ENCODE data around the gene TMEM132D.

TMEM132D gene

DNA sequence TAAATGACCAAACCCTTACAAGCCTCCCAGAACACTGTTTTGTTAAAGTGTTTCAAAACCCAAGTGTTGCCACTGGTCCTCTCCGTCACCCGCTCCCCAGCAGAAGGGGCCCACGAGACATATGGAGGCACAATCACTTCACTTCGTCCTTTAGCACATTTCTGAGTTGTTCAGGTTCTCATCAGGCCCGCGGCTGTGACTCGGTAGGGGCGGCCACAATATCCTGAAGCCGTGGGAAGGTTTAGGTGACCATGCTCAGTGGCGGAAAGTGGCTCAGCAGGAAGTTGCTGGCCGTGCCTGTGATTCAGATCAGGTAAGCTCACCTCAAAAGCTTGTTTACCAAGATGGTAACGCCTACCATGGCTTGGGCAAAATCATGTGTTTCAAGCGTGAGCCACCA lies 823.0 kb downstream of the TMEM132D start:
- no peak overlapping the region for H3K4me3 ChIP-seq (replicated peaks; ENCODE audit: low read depth, low read length)
- TF ChIP-seq, protein P1, sequence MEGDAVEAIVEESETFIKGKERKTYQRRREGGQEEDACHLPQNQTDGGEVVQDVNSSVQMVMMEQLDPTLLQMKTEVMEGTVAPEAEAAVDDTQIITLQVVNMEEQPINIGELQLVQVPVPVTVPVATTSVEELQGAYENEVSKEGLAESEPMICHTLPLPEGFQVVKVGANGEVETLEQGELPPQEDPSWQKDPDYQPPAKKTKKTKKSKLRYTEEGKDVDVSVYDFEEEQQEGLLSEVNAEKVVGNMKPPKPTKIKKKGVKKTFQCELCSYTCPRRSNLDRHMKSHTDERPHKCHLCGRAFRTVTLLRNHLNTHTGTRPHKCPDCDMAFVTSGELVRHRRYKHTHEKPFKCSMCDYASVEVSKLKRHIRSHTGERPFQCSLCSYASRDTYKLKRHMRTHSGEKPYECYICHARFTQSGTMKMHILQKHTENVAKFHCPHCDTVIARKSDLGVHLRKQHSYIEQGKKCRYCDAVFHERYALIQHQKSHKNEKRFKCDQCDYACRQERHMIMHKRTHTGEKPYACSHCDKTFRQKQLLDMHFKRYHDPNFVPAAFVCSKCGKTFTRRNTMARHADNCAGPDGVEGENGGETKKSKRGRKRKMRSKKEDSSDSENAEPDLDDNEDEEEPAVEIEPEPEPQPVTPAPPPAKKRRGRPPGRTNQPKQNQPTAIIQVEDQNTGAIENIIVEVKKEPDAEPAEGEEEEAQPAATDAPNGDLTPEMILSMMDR (IDR thresholded peaks at IDR 0.05; ENCODE audit: insufficient read depth, low read length, poor library complexity, severe bottlenecking) = no peak
- DNase-seq (ENCODE audit: extremely low read depth, insufficient read length) = no peak
- no peaks in the 10 kb centered on the region for H3K36me3 ChIP-seq (ENCODE audit: control insufficient read depth, insufficient read depth, low read length)
- H3K27me3 ChIP-seq (replicated peaks; ENCODE audit: control insufficient read depth, insufficient read depth, low read length) = no peaks in the 10 kb centered on the region

DNA sequence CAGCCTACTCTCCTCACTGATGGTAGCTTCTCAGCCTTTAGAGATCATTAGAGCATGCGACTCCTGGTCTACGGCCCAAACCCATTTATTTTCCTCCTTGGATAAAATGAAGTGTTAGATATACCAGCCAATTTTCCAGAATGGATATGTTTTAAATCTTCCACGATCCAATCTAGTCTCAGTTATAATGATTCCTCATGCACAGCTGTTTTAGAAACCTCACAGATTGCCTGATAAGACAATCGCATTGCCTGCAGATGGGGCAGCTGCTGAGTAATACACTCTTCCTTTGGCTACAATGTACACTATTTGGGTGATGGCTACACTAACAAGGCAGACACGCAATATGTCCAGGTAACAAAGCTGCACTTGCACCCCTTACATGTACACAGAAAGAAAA lies 823.4 kb downstream of the TMEM132D start:
- no peak for DNase-seq (ENCODE audit: extremely low read depth, insufficient read length)
- H3K36me3 ChIP-seq (ENCODE audit: control insufficient read depth, insufficient read depth, low read length) = no peaks in the 10 kb centered on the region
- H3K4me3 ChIP-seq (replicated peaks; ENCODE audit: low read depth, low read length) = no peak overlapping the region
- TF ChIP-seq, protein P1 (IDR thresholded peaks at IDR 0.05; ENCODE audit: insufficient read depth, low read length, poor library complexity, severe bottlenecking) = no peak
- no peaks in the 10 kb centered on the region for H3K27me3 ChIP-seq (replicated peaks; ENCODE audit: control insufficient read depth, insufficient read depth, low read length)

DNA sequence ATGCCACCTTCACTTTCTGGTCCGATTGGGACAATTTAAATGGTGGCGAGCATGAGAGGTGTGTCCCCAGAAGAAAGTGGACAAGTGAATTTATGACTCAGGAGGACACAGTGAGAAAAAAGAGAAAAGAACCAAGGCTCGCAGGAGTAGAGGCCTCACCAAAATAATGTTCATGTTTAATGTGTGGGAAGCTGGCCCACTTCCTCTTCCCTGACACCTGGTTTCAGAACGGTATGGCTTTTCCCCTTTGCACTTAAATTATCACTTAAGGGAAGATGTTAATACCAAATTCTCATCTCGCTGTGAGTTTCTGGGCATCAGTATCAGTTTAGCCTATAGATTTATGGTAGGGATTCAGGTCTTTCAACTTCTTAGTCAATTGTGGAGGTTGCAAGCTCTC lies 824.1 kb downstream of the TMEM132D start:
- DNase-seq (ENCODE audit: extremely low read depth, insufficient read length) = no peak
- no peaks in the 10 kb centered on the region for H3K36me3 ChIP-seq (ENCODE audit: control insufficient read depth, insufficient read depth, low read length)
- TF ChIP-seq, protein P1 (IDR thresholded peaks at IDR 0.05; ENCODE audit: insufficient read depth, low read length, poor library complexity, severe bottlenecking) = no peak
- no peaks in the 10 kb centered on the region for H3K27me3 ChIP-seq (replicated peaks; ENCODE audit: control insufficient read depth, insufficient read depth, low read length)
- H3K4me3 ChIP-seq (replicated peaks; ENCODE audit: low read depth, low read length) = no peak overlapping the region

DNA sequence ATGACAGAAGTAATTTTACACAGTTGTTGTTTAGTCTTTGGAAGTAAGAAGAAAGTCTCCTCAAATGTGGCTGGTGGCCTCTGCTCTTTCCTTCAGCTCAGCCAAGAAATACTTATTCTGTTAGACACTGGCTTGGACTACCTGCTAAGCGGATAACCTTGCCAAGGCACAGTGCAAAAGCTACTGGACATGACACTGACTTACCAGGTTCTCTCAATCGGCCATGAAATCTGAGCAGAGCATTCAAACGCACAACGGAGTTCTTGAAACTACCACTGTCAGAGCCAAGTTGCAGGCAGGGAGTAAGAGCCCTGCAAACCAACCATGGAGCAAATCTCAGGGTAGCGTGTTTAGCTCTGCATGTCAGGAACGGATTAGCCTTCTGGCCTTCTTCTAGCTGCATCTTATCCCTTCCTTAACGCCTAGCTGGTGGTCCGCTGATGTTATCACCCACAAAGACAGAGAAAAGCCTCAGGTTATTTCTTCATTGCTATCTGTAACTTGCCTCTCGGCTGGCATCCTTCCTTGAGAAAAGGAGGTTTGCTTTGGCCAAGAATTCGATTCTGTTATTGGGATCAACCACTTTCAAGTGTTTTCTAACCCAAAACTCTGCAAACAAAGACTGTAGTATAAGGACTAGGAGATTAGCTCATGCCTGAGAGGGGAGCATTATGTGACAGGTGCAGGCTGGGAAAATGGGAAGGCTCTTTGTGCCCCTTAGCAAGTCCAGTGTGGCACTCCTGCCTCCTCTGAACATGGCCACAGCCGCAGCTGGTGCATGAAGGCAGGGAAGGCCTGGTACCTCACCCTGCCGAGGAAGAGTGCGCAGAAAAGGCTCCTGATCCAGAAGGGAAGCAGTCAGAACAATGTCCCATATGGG lies 827.1 kb downstream of the TMEM132D start:
- no peaks in the 10 kb centered on the region for H3K27me3 ChIP-seq (replicated peaks; ENCODE audit: control insufficient read depth, insufficient read depth, low read length)
- DNase-seq (ENCODE audit: extremely low read depth, insufficient read length) = no peak
- TF ChIP-seq, protein P1 (IDR thresholded peaks at IDR 0.05; ENCODE audit: insufficient read depth, low read length, poor library complexity, severe bottlenecking) = no peak

DNA sequence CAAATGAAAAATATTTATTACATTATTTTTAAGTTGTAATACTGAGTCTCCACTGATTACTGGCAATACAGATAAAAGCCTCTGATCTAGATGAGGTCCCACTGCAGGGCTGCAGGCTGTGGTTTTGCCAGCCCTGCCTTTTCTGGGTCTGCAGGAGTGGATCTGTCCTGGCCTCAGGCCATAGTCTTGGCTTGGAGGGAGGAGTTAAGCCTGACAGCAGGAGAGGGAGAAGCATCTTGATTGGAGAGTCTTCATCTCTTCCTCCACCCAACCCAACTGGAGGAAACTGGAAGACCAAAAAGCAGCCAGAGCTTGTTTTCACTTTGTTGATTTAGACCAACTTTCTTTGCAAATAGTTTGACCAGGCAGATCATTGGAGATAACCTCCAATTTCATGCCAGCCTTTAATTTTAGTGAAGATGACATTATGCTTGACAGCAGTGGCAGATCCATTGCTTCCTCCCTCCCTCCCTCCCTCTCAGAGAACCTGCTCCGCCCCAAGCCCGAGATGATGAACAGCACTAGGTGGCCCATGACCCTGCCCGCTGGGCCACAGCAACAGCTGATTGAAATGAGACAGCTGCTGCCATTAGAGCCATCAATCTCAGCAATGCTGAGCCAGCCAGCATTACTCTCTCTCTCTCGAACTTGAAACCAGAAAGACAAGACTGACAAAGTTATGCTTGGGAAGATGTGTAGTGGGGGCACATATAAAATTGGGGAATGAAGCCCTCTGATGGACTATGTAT lies 828.2 kb downstream of the TMEM132D start:
- Histone ChIP-seq H3K4me3 (replicated peaks; ENCODE audit: low read depth, low read length) (no peak overlapping the region), H3K27me3 (replicated peaks; ENCODE audit: control insufficient read depth, insufficient read depth, low read length) (no peaks in the 10 kb centered on the region)
- no peak for DNase-seq (ENCODE audit: extremely low read depth, insufficient read length)

More for the DNA sequence above, 827.1 kb downstream of the TMEM132D start:
- H3K36me3 ChIP-seq (ENCODE audit: control insufficient read depth, insufficient read depth, low read length) = no peaks in the 10 kb centered on the region
- no peak overlapping the region for H3K4me3 ChIP-seq (replicated peaks; ENCODE audit: low read depth, low read length)

More for the DNA sequence above, 828.2 kb downstream of the TMEM132D start:
- TF ChIP-seq, protein P1 (IDR thresholded peaks at IDR 0.05; ENCODE audit: insufficient read depth, low read length, poor library complexity, severe bottlenecking) = no peak
- no peaks in the 10 kb centered on the region for H3K36me3 ChIP-seq (ENCODE audit: control insufficient read depth, insufficient read depth, low read length)

Measured in GM06990 (cell line).